SIG-M5 (cell line): ENCODE results near the gene PIAS1.
"Not testable (repeated sequence)": the region's sequence is repeated elsewhere in the genome, so short reads cannot be mapped to it uniquely, and the experiment has no call there.

Source experiments
- DNase-seq: peaks from one replicate; lab custom pipeline; 2025; lab: John Stamatoyannopoulos, UW

The PIAS1 gene

DNA sequence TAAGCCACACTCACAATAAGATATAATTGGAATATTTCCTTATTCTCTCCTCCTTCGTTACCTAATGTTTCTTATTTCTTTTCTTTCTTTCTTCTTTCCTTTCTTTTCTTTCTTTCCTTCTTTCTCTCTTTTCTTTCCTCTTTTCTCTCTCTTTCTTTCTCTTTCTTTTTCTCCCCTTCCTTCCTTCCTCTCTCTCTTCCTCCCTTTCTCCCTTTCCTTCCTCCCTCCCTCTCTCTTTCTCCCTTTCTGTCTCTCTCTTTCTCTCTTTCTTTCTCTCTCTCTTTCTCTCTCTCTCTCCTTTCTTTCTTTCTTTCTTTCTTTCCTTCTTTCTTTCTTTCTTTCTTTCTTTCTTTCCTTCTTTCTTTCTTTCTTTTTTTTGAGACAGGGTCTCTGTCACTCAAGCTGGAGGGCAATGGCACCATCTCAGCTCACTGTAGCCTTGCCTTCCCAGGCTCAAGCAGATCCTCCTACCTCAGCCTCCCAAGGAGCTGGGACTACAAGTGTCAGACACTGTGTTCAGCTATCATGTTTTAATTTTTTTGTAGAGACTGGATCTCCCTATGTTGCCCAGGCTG lies 19.3 kb upstream of the PIAS1 start:
- DNase-seq = no peak

DNA sequence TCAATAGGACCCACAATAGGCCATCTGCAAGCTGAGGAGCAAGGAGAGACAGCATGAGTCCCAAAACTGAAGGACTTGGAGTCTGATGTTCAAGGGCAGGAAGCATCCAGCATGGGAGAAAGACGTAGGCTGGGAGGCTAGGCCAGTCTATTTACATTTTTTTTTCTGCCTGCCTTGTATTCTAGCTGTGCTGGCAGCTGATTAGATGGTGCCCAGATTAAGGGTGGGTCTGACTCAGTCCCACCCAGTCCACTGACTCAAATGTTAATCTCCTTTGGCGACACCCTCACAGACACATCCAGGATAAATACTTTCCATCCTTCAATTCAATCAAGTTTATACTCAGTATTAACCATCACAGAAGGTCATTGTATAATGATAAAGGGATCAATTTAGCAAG lies 15.9 kb upstream of the PIAS1 start:
- DNase-seq = no peak

DNA sequence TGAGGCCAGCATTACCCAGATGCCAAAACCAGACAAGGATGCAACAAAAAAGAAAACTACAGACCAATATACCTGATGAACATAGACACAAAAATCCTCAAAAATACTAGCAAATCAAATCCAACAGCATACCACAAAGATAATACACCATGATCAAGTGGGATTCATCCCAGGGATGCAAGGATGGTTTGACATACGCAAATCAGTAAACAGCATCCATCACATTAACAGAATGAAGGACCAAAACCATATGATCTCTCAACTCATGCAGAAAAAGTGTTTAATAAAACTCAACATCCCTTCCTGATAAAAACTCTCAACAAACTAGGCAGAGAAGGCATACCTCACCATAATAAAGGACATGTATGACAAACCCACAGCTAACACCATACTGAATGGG lies 14.0 kb upstream of the PIAS1 start:
- DNase-seq = no peak

DNA sequence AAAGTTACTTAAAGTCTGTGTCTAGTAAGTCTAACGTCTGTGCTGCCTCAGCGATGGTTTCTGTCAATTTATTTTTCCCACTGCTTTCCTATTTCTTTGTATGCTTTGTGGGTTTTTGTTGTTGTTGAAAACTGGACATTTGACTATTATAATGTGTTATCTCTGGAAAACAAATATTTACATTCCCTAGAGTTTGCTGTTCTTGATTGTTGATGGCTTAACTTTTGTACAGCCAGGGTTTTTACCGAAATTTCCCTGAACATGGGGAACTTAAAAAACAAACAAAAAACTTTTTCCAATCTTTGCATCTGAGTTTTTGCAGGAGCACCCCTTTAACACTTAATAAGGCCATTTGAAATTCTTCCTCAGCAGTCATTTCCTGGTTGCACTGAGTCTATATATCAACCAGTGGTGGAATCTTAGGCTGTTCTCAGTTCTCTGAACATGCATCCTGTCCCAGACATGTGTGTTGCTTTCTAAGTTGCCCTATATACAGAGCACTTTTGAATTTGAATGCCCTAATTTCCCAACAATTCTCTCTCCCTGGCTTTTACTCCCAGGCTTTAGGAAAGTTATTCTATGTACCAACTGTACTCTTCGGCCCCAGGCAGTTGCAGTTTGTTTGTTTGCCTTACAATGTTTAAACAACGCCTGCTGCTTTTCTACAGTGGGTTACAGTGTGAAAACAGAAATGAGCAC lies 11.8 kb upstream of the PIAS1 start:
- DNase-seq = no peak

DNA sequence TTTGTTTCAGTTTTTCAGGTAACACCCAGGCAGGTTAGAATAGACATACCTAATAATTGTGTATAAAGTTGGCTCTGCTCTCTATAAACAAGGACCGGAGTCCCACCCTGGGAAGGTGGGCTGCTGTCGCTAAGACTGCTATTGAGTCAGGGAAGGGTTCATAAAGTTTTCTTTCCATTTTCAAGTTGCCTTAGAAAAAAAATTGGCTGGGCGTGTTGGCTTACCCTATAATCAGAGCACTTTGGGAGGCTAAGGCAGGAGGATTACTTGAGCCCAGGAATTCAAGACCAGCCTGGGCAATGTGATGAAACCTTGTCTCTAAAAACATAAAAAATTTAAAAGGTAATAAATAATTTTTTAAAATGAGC lies 11.3 kb upstream of the PIAS1 start:
- no peak for DNase-seq

DNA sequence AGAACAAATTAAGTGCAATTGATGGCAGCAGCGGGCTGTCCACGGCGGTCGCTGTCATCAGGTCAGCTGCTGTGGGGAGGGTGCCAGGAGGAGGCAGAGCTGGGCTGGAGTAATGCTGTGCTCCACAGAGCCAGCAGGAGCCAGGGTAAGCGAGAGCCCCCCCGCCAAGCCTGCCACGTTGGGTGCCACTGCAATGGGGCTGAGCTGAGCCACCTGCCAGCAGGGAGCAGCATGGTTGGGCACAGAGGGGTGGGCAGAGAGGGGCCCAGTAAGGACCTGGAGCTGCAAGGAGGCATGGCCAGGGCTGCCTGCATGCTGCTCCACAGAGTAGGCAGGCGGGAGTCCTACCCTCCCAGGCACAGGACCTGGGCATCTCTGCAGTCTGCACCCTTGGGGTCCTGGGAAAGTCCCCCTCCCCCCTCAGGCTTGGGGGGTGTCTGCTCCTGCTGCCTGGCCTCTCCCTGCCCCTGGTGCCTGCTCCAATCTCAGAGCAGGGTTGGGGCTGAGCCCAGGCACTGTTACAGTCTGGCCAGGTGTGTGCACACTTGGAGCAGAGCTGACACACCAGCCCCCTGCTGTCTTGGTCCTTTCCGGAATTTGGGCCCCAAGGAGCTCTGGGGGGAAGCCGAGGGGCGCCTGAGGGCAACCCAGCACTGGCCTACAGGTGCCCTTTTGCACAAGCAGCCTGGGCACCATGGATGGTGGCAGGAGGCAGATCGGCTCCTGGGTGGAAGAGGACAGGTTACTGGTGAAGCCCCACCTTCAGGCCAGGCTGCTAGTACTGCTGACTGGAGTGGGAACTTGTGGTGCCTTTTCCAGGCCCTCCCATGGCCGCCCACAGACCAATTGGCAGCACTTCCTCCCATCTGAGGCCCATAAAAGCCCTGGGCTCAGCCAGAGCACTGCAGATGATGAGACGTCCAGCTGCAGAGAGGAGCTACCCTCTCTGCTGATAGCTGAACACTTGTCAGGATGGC lies 8.5 kb upstream of the PIAS1 start:
- DNase-seq = no peak

DNA sequence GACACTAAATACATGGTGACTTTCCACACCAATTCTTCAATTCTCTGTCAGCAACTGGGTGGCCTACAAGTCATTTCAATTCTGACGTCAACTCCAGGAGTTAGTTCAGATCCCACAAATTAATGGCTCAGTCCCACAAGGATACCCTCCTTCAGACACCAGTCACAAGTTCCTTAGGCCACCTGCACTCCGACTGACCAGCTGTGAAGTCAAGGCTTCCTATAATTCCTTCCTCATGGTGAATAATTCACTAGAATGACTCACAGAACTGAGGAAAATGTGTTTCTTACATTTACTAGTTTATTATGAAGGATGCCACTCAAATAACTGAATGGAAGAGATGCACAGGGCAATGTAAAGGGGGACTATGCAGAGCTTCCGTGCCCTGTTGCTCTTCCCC lies 6.3 kb upstream of the PIAS1 start:
- DNase-seq = no peak

DNA sequence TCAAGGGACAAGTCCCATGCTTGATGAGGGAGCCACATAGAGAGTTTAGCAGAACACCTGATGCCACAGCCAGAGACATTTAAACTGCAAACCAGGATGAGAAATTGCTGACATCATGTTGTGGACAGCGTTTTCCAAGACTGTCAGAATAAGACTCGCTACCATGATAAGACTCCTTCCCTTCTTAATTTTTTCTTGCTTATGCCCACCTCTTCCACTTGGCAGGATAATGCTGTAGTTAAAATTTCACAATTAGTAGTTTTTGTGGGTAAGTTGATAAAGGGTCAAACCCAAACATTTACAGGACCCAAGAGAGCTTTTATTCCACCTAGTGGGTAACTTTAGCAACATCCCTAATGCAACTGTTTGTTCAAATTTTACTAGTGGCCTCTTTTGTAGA lies 3.0 kb upstream of the PIAS1 start:
- no peak for DNase-seq

DNA sequence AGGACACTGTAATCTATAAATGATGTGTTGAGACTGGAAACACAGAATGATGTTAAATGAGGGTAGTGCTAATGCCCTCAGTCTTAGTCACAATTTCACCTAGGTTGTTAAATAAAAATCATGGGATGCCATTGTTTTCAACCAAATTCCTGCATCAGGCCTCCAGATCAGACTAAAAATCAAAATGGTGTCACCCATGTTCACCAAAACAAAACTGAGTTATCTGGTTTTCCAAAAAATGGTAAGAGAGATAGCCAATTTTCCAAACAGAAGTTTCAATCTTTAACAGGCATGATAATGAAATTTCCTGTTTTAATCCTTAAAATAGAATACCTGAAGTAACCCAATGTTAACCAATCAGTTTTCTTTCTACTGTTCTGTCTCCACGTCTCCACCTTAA lies 2.2 kb upstream of the PIAS1 start:
- no peak for DNase-seq

DNA sequence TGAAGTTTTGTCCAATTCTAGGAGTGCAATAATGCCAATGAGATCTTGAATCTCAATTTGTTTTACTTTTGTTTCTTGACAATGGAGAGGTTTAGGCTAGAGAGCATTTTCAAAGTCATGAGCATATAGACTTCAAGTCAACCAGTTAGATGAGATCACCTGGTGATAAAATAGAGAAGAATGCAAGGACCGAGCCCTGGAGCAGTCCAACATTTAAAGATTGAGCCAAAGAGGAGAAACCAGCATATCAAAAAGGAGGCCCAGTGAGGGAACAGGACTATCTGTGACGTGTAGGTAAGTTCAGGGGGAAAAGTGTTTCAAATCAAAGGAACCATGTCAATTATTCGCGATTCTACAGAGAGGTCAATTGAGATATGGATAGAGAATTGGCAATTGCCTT lies 1.7 kb upstream of the PIAS1 start:
- no peak for DNase-seq

DNA sequence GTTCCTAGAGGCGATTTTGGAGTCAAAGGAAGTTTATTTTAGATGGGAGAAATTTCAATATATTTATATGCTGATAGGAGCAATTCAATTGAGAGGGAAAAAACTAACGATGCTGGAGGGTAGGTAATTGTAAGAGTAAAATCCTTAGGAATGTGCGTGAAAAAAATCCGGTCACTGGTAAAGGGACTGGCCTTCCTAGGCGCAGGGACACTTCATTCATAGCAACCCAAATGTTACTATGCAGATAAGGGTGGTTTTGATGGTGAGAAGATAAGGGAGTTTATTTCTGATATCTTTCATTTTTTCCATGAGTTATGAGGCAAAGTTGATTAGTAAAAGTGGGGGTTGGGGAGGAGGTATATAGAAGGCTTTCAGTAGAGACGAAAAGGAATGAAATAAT lies 1.1 kb upstream of the PIAS1 start:
- no peak for DNase-seq

DNA sequence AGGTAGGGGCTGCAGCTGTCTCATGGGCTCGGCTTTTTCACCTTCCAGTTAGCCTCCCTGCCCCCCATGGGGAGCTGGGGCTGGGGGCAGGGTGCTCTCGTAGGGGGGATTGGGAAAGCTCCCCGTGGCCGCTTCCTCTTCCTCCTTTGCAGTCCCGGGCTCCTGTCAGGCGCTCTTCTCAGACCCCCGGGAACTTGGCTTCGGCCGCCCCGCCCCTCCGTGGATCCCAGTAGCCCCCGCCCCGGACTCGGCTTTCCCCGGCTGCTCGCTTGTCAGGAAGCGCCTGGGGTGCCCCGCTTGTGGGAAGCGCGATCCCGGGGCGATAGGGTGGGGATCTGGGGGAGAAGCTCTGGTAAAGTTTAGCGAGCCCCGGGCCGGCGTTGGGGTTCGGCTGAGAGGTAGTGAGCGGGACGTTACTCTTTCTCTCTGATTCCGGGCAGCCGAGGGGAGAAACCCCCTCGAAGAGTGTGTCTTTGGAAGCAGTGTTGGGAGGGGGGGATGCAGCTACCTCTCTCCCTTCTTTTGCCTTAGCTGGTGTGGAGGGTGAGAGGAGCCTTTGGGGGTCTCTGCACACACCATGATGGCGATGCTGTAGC lies 611 bp downstream of the PIAS1 start:
- DNase-seq = no peak

DNA sequence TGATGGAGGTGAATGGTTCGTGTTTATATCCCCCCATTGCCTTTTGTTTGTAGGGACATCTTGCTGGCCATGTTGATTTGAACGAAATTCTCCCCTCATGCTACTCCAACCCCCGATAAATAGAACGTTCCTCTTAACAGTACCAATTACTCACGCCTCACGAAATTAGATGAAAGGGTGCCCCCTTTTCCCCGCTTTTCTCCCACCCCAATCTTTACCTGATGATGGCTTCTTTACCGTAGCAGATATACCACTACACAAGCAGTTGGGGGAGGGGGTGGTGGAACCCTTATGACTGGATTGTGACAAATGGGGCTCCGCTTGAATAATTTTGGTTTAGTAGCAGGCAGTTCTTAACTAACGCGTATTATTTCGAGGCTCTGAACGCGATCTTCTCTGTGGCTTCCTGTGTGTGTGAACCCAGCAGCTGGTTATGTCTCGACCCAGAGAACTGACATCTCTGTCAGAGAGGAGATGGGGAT lies 1.1 kb downstream of the PIAS1 start:
- DNase-seq = no peak

DNA sequence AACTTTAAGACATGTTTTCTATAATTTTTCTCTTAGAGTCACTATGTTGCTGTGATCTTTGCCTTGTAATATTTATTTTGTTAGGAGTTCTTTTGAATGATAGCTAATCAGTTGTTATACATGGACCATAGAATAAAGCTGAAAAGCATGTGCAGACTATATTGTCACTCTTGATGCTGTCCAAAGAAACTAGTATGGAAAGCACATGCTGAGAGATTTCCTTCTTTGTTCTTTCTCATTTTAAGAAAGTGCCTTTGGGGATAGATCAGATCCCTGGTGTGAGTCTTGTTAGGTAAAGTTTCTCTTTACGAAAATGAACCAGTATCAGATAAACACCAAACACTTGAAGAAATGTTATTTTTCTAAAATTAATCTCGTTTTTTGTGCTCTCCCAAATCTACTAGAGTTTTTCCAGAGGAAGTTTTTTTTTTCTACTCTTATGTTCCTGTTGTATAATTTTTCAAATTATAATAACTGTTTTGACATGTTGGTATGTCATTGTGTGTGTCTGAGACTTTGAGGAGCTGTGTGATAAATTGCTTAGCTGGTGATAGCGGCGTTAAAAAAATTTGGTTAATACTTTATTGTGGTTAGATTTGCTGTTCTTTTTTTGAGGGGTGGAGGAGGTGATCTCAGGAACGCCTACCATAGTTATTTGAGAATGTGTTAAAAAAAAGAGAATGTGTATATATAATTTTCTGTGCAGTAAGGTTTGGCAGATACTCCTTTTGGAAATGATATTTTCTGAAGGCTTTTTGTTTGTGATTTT lies 2.2 kb downstream of the PIAS1 start:
- no peak for DNase-seq

DNA sequence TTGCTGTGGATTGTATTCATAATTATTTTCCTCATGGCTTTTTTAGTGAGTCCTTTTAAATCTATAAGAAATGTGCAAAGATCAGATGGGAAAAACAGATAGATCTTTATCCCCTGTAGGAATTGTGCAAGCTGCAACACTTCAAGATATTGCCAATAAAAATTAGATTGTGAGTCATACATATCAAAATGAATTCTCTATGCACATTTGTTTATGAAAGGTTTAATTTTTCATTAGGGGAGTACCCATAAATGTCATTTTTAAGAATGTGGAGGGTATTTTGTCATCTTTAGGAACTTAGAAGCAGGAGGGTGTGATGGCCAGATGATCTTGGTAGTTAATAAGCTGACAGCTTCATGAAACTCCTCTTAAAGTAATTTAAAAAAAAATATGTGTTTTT lies 2.9 kb downstream of the PIAS1 start:
- no peak for DNase-seq

DNA sequence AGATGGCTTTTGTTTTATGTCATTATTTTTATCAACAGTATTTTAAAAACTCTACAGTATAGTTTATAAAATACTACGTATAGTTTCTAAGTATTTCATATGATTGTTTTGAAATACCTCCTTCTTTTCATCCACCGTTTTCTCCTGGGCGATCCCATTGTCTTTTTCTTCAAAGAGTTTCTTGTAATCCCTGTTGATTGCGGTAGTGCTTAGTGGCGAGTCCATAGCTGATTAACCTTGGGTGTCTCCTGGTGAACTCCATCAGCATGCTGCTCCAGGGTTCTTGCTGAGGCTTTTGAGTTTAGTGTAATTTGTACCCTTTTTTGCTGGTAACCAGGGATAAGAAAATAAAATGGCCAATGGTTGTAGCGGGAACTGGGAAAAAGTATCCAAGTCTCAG lies 3.6 kb downstream of the PIAS1 start:
- DNase-seq = no peak

DNA sequence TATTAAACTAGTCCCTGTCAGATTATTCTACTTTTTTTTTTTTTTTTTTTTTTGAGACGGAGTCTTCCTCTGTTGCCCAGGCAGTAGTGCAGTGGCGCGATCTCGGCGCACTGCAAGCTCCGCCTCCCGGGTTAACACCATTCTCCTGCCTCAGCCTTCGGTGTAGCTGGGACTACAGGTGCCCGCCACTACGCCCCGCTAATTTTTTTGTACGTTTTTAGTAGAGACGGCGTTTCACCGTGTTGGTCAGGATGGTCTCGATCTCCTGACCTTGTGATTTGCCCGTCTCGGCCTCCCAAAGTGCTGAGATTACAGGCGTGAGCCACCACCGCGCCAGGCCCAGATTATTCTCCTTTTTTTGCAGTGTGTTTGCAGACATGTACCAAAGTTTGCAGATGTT lies 4.9 kb downstream of the PIAS1 start:
- not testable (repeated sequence) for DNase-seq

DNA sequence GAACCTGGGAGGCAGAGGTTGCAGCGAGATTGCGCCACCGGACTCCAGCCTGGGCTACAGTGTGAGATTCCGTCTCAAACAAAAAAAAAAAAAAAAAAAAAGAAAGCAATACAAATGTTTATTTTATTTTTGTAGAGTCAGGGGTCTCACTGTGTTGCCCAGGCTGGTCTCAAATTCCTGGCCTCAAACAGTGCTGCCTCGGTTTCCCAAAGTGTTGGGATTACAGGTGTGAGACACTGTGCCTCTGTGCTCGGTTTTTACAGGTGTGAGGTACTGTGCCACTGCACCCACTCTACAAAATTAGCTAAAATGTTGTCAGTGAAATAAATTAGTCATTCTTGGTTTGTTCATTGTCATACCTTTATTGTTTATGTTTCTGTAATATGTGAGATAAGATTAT lies 5.5 kb downstream of the PIAS1 start:
- no peak for DNase-seq

DNA sequence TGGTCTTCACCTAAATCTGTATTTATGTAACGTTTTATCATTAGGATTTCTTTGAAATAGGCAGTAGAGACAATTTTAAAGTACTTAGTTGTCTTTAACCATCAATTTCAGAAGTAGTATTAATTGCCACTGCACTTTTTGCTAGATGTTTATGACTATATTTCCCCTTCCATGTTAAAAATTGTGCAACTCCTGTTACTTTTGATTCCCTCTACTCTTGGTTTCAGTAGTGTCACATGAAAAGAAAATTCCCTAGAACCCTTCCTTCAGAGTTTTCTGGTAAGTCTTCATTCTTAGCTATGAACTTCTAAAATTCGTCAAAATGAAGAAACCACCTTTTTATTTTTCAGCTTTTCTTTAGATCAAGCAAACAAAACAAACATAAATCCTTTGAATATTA lies 7.1 kb downstream of the PIAS1 start:
- no peak for DNase-seq

DNA sequence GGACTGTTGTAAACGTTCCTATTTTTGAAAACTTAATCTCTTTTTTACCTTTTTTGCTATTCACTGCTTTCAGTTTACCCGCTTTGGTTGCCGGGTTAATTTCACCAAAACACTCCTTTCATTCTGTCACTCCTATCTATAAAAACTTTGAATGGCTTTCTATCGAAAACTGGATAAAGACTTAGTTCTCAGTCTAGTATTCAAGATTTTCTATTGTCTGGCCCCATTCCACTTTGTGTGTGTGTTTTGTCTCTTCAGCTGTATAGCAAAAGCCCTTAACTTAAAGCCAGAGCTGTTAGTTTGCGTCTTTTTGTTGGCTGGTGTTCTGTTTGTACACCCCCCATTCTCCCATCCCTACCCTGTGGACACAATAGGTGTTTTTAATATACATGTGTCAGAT lies 7.5 kb downstream of the PIAS1 start:
- no peak for DNase-seq

DNA sequence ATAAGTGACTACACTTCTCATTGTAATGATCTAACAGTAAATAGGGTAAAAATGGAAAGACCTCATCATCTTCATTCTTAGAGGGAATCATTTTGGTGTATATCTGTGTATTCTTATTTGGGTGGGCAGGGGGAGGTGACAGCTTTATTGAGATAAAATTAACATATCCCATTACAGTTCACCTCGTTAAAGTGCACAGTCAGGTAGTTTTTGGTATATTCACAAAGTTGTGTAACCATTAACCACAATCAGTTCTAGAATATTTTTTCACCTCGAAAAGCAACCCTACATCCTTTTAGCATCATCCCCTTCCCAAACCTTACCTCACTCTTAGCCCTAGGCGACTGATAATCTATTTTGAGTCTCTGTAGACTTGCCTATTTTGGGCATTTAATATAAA lies 8.1 kb downstream of the PIAS1 start:
- DNase-seq = no peak

DNA sequence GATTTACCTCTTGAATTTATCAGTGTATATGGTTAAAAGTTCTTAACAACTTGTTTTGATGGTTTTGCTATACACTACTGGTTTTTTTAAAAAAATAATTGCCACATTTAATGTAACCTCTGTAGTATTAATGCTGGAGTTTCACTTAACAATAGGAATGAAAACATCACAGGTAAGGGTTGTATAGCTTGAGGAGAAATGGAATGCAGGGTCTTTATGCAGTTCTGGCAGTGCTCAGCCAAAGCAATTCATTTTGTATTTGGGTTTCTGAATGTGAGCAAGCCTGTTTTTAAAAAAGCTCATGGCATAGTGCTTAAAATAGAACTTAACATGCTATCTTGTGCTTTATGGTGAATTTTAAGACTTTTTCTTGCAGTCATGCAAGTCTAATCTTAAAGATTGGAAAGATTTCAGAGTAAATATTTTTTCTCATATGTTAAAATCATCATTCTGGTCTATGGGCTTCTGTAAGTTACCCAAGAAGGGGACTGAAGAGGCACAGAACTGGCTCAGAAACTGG lies 8.9 kb downstream of the PIAS1 start:
- no peak for DNase-seq
